ENCODE data around the gene PDGFD.

DNA sequence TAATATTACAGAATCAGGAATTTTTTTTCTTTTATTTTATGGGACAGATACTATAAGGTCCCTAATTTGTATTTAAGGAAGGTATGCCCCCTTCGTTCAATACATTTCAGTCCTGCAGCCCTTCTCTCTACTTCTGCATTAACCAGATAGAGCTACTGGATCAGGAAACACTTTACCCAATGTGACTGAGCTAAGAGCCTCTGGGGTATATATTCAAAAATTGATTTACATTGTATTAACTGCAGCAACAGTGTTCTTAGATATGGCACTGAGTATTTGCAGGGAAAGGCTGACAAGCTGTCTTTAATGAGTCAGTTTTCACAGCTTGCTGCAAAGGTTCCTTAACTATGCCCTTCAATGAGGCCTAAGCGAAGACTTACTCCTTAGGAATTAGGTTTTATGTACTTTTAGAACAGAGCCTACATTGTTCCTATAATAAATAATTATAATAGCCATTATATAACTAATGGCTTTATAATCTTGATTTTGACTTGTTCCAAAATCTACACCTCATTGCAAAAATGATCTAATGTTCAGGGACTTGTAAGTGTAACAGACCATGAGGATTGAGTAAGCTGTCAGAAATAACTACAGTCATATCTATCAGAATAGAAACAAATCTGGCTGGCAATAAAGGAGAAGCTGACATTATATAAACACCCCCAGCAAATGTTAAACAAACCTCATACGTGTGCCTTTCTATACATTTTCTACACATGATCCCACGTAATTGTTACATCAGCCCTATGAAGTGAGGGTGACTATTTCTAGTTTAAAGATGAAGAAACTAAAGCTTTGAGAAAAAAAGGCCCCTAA is 72.5 kb downstream of the PDGFD start:
- TF ChIP-seq FOXP2 (optimal IDR thresholded peaks at IDR 0.05; ENCODE audit: control extremely low read depth, extremely low read length, insufficient read depth) (no peak), EZH2 (IDR thresholded peaks at IDR 0.05) (no peak)

All from SK-N-MC (cell line).